ENCODE data around the gene PAPPA2.

PAPPA2 gene

DNA sequence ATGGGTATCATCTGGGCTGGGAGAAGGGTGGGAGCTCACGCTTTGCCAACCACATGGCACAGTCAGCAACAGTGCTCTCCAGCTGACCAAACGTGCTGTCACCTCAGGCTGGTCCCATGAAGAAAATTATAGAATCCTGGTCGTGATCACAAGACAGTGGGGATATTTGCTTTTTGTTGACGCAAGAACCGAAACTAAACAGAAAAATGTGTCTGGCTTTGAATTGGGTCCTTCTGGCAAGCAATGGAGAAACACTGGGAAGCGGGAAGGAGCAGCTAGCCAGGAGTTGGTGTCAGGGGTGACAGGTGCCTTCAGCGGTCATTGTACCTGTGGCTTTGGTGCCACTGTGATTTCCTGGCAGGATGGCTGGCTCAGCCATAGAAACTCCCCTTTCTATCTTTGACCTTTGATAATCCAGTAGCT lies 304.8 kb downstream of the PAPPA2 start:
- TF ChIP-seq, protein P1, sequence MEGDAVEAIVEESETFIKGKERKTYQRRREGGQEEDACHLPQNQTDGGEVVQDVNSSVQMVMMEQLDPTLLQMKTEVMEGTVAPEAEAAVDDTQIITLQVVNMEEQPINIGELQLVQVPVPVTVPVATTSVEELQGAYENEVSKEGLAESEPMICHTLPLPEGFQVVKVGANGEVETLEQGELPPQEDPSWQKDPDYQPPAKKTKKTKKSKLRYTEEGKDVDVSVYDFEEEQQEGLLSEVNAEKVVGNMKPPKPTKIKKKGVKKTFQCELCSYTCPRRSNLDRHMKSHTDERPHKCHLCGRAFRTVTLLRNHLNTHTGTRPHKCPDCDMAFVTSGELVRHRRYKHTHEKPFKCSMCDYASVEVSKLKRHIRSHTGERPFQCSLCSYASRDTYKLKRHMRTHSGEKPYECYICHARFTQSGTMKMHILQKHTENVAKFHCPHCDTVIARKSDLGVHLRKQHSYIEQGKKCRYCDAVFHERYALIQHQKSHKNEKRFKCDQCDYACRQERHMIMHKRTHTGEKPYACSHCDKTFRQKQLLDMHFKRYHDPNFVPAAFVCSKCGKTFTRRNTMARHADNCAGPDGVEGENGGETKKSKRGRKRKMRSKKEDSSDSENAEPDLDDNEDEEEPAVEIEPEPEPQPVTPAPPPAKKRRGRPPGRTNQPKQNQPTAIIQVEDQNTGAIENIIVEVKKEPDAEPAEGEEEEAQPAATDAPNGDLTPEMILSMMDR (IDR thresholded peaks at IDR 0.05) = no peak
- Histone ChIP-seq H3K79me2 (no peaks in the 10 kb centered on the region), H3K4me2 (ENCODE audit: low read length) (no peak overlapping the region)

DNA sequence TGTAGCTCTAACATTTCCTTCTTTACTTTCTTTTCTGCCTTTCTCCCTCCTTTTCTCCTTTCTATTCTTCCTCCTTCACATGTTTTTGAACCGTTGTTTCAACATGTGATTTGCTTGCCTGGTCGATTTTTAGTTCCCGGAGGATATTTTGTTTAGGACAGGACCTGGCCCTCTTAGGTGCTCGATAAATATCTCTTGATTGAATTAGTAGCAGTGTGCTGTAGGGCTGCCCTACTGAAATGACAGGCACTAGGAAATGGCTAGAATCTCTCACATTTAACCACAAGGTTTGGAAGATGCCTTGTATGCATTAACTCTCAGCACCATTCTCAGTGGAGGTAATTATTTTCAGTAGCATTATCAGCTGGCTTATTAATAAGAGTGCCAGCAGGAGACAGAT lies 305.6 kb downstream of the PAPPA2 start:
- Histone ChIP-seq H3K4me1 (no peaks in the 10 kb centered on the region), H3K9me3 (ENCODE audit: control insufficient read depth, low read length) (no peaks in the 10 kb centered on the region), H3K36me3 (ENCODE audit: control insufficient read depth, insufficient read depth, low read length) (no peaks in the 10 kb centered on the region), H3K27me3 (ENCODE audit: control insufficient read depth, insufficient read depth, low read length) (no peaks in the 10 kb centered on the region), H3K9ac (no peak overlapping the region), H3K27ac (no peak overlapping the region), H3K4me3 (ENCODE audit: low read depth, low read length) (no peak overlapping the region), H2AFZ (no peak overlapping the region), H3K4me2 (ENCODE audit: low read length) (no peak overlapping the region), H3K79me2 (no peaks in the 10 kb centered on the region)
- TF ChIP-seq, protein P1 (IDR thresholded peaks at IDR 0.05) = no peak

More for the DNA sequence above, 304.8 kb downstream of the PAPPA2 start:
- no peaks in the 10 kb centered on the region for H3K9me3 ChIP-seq (ENCODE audit: control insufficient read depth, low read length)
- no peak overlapping the region for H3K27ac ChIP-seq
- H3K9ac ChIP-seq = no peak overlapping the region
- no peaks in the 10 kb centered on the region for H3K4me1 ChIP-seq
- H3K4me3 ChIP-seq (ENCODE audit: low read depth, low read length) = no peak overlapping the region
- no peaks in the 10 kb centered on the region for H3K27me3 ChIP-seq (ENCODE audit: control insufficient read depth, insufficient read depth, low read length)
- no peaks in the 10 kb centered on the region for H3K36me3 ChIP-seq (ENCODE audit: control insufficient read depth, insufficient read depth, low read length)
- no peak overlapping the region for H2AFZ ChIP-seq

DNA sequence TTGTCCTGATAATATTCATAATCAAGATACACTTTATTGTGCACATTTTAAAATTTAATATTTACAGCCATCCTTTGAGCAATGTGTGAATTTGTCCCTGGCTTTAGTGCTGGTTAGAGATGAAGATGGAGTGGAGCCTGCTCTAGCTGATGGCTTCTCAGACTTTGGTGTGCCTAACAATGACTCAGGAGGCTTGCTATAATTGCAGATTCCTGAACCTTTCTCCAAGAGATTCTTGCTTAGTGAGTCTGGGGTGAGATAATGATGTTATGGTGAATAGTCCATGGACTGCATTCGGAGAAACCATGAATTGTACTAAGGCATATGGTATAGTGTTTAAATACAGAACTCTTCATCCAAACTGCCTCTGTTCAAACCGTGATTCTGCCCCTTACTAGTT lies 307.1 kb downstream of the PAPPA2 start:
- no peak overlapping the region for H3K4me2 ChIP-seq (ENCODE audit: low read length)
- H3K27me3 ChIP-seq (ENCODE audit: control insufficient read depth, insufficient read depth, low read length) = no peaks in the 10 kb centered on the region
- H3K27ac ChIP-seq = no peak overlapping the region
- no peak overlapping the region for H3K9ac ChIP-seq
- no peak overlapping the region for H3K4me3 ChIP-seq (ENCODE audit: low read depth, low read length)
- no peak overlapping the region for H2AFZ ChIP-seq
- H3K79me2 ChIP-seq = no peaks in the 10 kb centered on the region
- H3K36me3 ChIP-seq (ENCODE audit: control insufficient read depth, insufficient read depth, low read length) = no peaks in the 10 kb centered on the region
- H3K9me3 ChIP-seq (ENCODE audit: control insufficient read depth, low read length) = no peaks in the 10 kb centered on the region
- TF ChIP-seq, protein P1 (IDR thresholded peaks at IDR 0.05) = no peak
- H3K4me1 ChIP-seq = no peaks in the 10 kb centered on the region

DNA sequence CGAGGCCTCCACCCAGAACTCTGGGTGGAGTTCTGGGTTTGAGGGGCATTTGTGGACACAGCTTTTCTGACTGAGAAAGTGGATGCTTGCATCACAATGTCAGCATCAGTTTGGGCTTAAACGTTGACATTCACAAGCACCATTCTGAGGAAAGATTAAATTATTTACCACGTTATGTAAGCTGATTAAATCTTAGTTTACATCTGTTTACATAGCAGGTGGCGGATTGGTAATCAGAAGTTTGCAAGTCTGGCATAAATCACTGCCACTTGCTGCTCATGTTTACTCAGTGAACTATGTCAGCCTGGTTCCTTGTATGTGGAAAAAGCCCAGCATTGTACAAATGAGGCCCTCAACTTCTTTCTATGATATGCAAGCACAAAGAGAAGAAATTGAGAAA lies 310.1 kb downstream of the PAPPA2 start:
- Histone ChIP-seq H3K4me2 (ENCODE audit: low read length) (no peak overlapping the region), H3K27me3 (ENCODE audit: control insufficient read depth, insufficient read depth, low read length) (no peaks in the 10 kb centered on the region), H3K36me3 (ENCODE audit: control insufficient read depth, insufficient read depth, low read length) (no peaks in the 10 kb centered on the region), H3K79me2 (no peaks in the 10 kb centered on the region), H3K27ac (no peak overlapping the region), H3K4me3 (ENCODE audit: low read depth, low read length) (no peak overlapping the region), H3K4me1 (no peaks in the 10 kb centered on the region), H2AFZ (no peak overlapping the region), H3K9ac (no peak overlapping the region), H3K9me3 (ENCODE audit: control insufficient read depth, low read length) (no peaks in the 10 kb centered on the region)
- TF ChIP-seq, protein P1 (IDR thresholded peaks at IDR 0.05) = no peak

DNA sequence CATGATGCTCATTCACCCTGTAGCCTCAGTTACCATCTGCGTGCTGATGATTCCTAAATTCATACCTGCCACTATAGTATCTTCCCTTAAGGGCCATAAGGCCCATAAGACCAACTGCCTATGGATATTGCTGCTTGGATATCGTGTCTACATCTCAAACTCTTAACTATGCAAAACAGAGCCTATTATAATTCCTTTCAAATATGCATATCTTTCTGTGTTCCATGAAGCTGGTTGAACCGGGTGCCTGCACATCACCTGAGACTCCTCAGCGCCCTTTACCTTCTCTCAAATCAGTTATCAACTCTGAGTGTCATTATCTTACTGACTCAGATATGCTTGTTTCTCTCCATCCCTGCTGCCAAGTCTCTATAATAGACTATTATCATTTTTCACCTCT lies 311.2 kb downstream of the PAPPA2 start:
- no peak overlapping the region for H2AFZ ChIP-seq
- H3K4me1 ChIP-seq = no peaks in the 10 kb centered on the region
- H3K4me2 ChIP-seq (ENCODE audit: low read length) = no peak overlapping the region
- H3K4me3 ChIP-seq (ENCODE audit: low read depth, low read length) = no peak overlapping the region
- no peaks in the 10 kb centered on the region for H3K36me3 ChIP-seq (ENCODE audit: control insufficient read depth, insufficient read depth, low read length)
- H3K9me3 ChIP-seq (ENCODE audit: control insufficient read depth, low read length) = no peaks in the 10 kb centered on the region
- no peak overlapping the region for H3K9ac ChIP-seq
- TF ChIP-seq, protein P1 (IDR thresholded peaks at IDR 0.05) = no peak
- H3K27me3 ChIP-seq (ENCODE audit: control insufficient read depth, insufficient read depth, low read length) = no peaks in the 10 kb centered on the region
- no peaks in the 10 kb centered on the region for H3K79me2 ChIP-seq
- H3K27ac ChIP-seq = no peak overlapping the region
